RPMI7951 (cell line): ENCODE results near the gene SEMA5B. TPM values are rescaled to one million over a fixed set of nuclear protein-coding genes. Genes with fewer than 3 reads are reported as not detected.

Experiments used
- DNase-seq: peaks from one replicate; pipeline ENCODE4 v3.0.0-alpha.2; 2012; ENCODE audit warnings: low read depth
- total RNA-seq: library from RNA; depleted of rRNA; stranded (reverse); fragments of >200 nt; shearing (Covaris generic); gene quantifications from 2 replicates; pipeline ENCODE4 v1.2.3, GENCODE V29; 2014

SEMA5B gene
- total RNA-seq, 1 experiment from 2014 or later, result not detected

DNA sequence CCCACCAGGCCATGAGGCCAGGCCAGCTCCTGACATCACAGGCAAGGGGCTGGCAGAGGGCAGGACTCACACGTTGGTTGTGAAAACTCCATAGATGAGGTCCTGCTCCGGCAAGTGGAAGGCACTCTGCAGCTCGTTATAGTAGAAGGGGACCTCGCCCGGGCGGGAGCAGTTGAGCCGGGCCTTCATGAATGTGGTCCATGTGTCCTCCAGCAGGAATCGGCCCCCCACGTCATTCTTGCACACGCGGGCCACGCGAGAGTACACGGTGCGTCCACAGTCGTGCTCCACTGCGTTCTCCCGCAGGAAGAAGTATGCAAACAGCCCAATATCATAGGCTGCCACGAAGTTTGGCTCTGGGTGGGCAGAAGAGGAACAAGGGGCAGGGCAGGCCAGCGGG lies 101.2 kb downstream of the SEMA5B start:
- no peak for DNase-seq

GRCh38 chr3:122925756-122926155 lies 101.8 kb downstream of the SEMA5B start:
- no peak for DNase-seq

DNA sequence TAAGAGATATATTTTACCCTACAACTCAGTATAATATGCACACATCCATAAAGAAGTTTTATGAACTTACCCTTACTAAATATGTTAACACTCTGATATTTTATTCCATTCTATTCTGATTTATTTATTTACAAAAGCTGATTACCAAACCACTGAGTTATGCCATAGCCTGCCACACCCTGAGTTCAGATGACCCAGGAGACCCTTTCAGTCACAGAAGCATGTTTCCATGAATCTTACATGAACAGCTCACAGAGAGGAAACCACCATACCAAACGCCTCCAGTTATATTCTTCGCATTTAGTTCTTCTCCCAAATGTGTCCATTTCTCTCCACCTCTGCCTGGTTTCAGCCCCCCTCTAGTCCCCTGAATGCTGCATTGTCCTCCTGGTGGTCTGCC lies 103.5 kb downstream of the SEMA5B start:
- no peak for DNase-seq

- DNase-seq, result no peak
These were observed 104.0 kb downstream of the SEMA5B start for GRCh38 chr3:122923611-122924010.

DNA sequence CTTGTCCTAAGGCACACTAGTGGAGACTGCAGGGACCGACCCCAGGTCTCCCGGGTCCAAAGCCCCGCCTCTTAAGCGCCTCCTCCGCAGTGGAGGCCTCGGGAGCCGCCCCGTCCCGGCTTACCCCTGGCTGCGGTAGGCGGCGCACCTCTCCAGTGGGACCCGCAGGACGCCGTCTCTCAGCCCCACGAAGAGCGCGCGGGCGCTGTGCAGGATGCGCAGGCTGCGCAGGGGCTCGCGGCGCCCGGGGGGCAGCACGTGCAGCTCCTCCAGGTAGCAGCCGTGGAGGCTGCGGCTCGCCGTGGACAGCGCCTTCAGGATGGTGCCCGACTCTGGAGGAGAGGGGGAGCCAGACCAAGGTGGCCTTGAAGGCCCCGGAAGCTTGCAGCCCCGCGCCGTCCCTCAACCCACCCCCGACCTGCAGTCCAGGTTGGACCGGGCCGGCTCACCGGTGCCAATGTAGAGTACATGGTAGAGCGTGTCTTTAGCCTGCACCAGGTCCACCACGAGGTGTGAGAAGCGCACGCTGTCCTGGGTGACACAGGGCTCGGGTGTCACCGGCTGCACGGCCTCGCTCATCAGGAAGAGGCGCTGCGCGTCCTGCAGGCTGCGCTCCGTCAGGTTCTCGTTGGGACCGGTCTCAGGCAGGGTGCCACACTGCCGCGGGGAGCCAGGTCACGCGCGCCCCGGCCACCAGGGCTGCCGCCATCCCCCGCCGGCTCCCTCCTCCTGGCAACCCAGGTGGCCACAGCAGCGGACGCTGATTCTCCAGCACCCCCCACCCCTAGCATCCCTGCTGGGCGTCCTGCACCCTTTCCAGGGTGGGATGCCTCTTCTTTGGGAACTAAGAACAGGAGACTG lies 105.5 kb downstream of the SEMA5B start:
- no peak for DNase-seq

DNA sequence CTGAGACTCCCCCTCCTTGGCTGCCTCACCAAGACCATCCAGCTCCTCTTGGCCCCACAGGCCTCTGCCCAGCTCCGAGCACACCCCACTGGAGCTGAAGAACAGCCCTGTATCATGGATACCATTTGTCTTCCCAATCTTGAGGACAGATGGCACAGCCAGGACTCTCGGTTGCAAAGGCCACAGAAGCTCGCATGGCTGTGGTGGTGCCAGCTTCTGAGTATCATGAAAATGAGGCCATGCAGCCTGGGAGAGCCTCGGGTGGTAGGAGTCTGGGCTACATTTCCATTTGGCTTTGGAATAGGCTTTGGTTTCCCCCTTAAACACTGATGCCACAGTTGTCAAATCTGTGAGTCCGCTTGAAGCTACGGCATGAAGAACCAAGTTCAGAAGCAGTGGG lies 106.6 kb downstream of the SEMA5B start:
- no peak for DNase-seq

GRCh38 chr3:122919291-122919610 lies 108.3 kb downstream of the SEMA5B start:
- no peak for DNase-seq

GRCh38 chr3:122918576-122919290 lies 108.8 kb downstream of the SEMA5B start:
- peak; percentile 21 for DNase-seq

GRCh38 chr3:122917412-122917811 lies 110.2 kb downstream of the SEMA5B start:
- DNase-seq, result no peak

GRCh38 chr3:122916580-122916979 lies 111.0 kb downstream of the SEMA5B start:
- no peak for DNase-seq

- DNase-seq, result no peak
These were observed 111.5 kb downstream of the SEMA5B start for GRCh38 chr3:122916084-122916483.

DNA sequence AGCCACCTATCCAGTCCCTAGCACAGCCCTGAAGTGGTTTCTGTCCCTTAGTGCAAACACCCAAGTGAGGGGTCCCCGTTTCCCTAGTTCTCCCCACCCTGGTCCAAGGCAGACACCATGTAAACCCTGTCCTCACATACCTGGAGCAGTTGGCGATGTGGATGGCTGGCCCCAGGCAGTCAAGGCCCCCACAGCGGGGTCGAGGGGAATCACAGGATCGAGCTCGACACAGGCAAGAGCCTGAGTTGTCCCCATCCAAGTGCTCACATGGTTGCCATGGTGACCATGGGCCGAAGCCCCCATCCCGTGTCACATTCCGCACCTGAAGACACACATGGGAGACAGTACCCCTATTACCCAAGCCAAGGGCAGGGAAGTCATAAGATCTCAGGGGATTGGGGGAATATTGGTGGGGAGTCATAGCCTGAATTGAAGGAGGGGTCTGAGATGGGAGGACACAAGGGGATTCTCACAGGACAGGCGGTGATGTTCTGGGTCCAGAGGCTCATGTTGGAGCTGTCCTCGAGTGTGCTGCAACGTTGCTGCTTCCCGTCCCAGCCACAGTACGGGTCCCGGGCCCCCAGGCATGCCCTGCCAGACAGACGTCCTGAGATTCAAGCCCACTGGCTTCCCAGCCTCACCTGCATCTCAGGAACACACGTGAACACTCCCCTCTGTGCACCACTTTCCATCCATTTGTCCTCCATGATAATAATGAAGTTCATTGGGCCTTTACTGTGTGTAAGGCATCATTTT lies 112.1 kb downstream of the SEMA5B start:
- DNase-seq, result no peak

GRCh38 chr3:122913539-122914100 lies 113.9 kb downstream of the SEMA5B start:
- DNase-seq, result no peak

- DNase-seq, result no peak
These were observed 114.6 kb downstream of the SEMA5B start for GRCh38 chr3:122912772-122913538.

DNA sequence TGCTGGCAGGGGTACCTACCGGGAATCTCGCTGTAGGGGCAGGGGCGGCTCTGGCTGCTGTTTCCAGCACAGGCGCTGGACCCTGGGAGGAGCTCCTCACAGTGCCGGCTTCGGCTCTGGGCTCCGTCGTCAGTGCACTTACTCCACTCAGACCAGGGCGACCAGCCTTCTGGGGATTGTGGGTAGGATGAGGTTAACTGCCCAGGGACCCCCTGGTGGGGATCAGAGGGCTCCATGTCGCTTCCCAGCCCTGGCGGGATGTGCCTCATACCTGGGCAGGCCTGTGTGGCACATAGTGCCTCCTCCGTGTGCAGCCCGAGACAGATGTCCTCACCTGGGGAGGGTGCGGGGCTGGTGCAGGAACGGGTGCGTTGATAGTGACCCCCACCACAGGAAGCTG lies 115.7 kb downstream of the SEMA5B start:
- no peak for DNase-seq

DNA sequence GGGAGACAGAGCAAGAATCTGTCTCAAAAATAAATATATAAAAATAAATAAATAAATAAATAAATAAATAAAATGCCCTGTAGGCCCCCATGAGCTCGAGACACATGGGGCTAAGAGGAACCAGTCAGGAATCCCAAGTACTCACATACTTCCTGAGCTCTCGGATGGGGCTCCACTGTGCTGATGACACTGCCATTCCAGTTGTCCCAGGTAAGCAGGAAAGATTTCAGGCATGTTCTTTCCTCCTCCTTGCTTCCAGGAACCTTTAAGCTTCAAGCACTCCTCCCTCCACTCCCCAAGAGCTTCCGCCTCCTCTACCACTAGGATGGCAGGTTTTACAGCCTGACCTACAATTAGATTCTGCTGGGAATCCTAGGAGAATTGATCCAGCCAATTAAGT lies 119.3 kb downstream of the SEMA5B start:
- DNase-seq, result no peak

DNA sequence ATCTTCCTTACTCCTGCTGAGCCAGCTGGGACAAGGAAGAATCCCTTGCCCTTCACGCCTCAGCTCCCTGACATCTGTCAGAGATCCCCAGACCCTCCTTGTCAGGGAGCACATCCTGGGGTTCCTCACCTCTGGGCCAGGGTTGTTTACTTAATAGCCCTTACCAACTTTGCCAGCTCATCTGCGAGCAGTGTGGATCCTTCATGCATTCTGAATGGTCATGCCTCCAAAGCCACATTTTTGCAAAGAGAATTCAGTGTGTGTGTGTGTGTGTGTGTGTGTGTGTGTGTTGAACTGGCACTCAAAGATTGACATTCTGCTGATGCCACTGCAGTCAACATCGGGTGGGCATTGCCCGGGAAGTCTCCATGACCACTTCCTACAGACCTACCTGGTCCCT lies 120.1 kb downstream of the SEMA5B start:
- DNase-seq, result no peak

DNA sequence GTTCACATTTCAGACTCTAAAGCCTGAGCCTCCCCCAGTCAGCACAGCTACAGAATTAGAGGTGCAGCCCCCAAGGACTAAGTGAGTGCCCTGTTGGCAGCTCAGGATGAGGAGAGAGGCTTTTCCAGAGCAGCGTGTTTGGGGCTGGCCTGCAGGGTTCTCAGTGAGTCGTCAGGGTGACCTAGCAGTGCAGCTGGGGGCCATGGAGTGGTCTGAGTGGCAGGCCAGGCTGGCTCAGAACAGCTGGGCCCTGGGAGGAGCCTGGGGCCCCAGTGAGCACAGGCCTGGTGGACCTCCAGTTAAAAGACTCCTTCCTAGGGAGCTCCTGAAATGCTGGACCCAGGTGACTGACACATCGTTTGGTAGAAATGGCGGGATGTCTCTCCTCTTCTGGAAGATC lies 124.4 kb downstream of the SEMA5B start:
- DNase-seq, result no peak

GRCh38 chr3:122902326-122902725 lies 125.2 kb downstream of the SEMA5B start:
- peak; percentile 62 for DNase-seq

DNA sequence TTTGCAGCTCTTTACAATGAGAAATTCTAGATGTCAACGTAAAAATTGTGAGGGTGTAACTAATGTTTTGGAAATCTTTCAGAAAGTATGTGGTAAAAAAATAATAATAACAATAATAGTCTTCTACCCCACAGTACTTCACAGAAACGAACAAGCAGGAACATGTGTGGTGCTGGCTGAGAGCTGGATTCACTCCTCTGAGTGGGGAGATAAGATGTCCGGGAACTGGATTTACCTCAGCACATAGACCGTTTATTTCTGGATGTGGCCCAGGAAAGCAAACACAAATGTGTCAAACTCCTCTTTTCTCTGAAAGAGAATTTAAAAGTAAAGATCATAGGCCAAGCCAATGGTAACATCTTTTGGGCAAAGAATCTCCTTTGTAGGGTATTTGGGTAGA lies 129.3 kb downstream of the SEMA5B start:
- DNase-seq, result no peak
